ENCODE measurements around the gene SLC6A9. TPM values are rescaled to one million over a fixed set of nuclear protein-coding genes. Genes with fewer than 3 reads are reported as not detected.

SLC6A9 gene
- total RNA-seq, 1 experiment from 2014 or later = 30.1 TPM

GRCh38 chr1:43951021-43951985 lies 80.0 kb downstream of the SLC6A9 start:
- no peak overlapping the region for H2BK5ac ChIP-seq (ENCODE audit: insufficient read length, low read length)
- Mint-ChIP-seq H3K4me1 (peaks cover 16 to 18% of the 10 kb centered on the region in 2 experiments), H3K27me3 (ENCODE audit: low read depth) (no peaks in the 10 kb centered on the region), H3K36me3 (ENCODE audit: insufficient read depth in 1 of 3, low read depth in 3 of 3) (peaks cover 0 to 9% (median 7%) of the 10 kb centered on the region in 3 experiments; a peak in 5 of 7 replicates), H3K4me3 (no peak overlapping the region), H3K9me3 (no peaks in the 10 kb centered on the region), H3K27ac (no peak overlapping the region; a peak in 1 of 7 replicates)
- no peak overlapping the region for H2AK5ac ChIP-seq (ENCODE audit: insufficient read length, low read length)
- no peaks in the 10 kb centered on the region for H3K27me3 ChIP-seq (ENCODE audit: insufficient read depth, low read length)
- no peak overlapping the region for H3K9ac ChIP-seq (ENCODE audit: extremely low read depth, insufficient read length, low read length)
- no peaks in the 10 kb centered on the region for H3K4me1 ChIP-seq (ENCODE audit: insufficient read depth, low read length)
- H4K5ac ChIP-seq (ENCODE audit: insufficient read length, low read depth, low read length) = no peak overlapping the region
- H3K56ac ChIP-seq (ENCODE audit: insufficient read length, low read depth, low read length) = no peak overlapping the region
- no peaks in the 10 kb centered on the region for H3K79me2 ChIP-seq (ENCODE audit: insufficient read depth, low read length)
- no peak overlapping the region for H3K4me2 ChIP-seq (ENCODE audit: insufficient read depth, insufficient read length, low read length)
- H4K8ac ChIP-seq (replicated peaks; ENCODE audit: insufficient read length, low read depth, low read length) = no peak overlapping the region
- DNase-seq = no peak
- H4K91ac ChIP-seq (ENCODE audit: insufficient read length, low read depth, low read length) = no peak overlapping the region
- TF ChIP-seq, protein P1, sequence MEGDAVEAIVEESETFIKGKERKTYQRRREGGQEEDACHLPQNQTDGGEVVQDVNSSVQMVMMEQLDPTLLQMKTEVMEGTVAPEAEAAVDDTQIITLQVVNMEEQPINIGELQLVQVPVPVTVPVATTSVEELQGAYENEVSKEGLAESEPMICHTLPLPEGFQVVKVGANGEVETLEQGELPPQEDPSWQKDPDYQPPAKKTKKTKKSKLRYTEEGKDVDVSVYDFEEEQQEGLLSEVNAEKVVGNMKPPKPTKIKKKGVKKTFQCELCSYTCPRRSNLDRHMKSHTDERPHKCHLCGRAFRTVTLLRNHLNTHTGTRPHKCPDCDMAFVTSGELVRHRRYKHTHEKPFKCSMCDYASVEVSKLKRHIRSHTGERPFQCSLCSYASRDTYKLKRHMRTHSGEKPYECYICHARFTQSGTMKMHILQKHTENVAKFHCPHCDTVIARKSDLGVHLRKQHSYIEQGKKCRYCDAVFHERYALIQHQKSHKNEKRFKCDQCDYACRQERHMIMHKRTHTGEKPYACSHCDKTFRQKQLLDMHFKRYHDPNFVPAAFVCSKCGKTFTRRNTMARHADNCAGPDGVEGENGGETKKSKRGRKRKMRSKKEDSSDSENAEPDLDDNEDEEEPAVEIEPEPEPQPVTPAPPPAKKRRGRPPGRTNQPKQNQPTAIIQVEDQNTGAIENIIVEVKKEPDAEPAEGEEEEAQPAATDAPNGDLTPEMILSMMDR (conservative IDR thresholded peaks at IDR 0.05) = no peak
- H3K18ac ChIP-seq (ENCODE audit: insufficient read length, low read depth, low read length) = no peak overlapping the region
- no peak overlapping the region for H3K14ac ChIP-seq (ENCODE audit: insufficient read depth, low read length)
- no peak overlapping the region for H2BK15ac ChIP-seq (ENCODE audit: low read depth, low read length)
- WGBS (ENCODE audit: extremely low coverage, insufficient read length, low lambda C conversion rate) = no CpG with 5 or more reads among the region's 4 CpGs
- H2BK20ac ChIP-seq (ENCODE audit: low read depth, low read length, poor library complexity, severe bottlenecking) = no peak overlapping the region
- H3K79me1 ChIP-seq (ENCODE audit: insufficient read depth, low read depth, low read length, poor library complexity, severe bottlenecking) = no peaks in the 10 kb centered on the region
- no peak overlapping the region for H2BK12ac ChIP-seq (ENCODE audit: insufficient read length, low read depth, low read length)
- H3K27ac ChIP-seq (ENCODE audit: insufficient read length, low read depth, low read length) = no peak overlapping the region
- no peak overlapping the region for H3T11ph ChIP-seq (ENCODE audit: low read length)
- no peaks in the 10 kb centered on the region for H4K20me1 ChIP-seq (ENCODE audit: control insufficient read depth, insufficient read depth, insufficient read length)
- H3K4ac ChIP-seq (ENCODE audit: low read depth, low read length) = no peak overlapping the region
- H3K23ac ChIP-seq (ENCODE audit: insufficient read length, low read depth, low read length) = no peak overlapping the region
- H3K23me2 ChIP-seq (ENCODE audit: insufficient read length, low read depth, low read length, poor library complexity, severe bottlenecking) = peaks cover 10% of the 10 kb centered on the region
- H3K9me3 ChIP-seq (ENCODE audit: control insufficient read depth, low read depth, low read length) = no peaks in the 10 kb centered on the region
- H2AFZ ChIP-seq (ENCODE audit: low read length) = no peak overlapping the region
- no peak overlapping the region for H2BK120ac ChIP-seq (ENCODE audit: low read depth, low read length, poor library complexity, severe bottlenecking)

Data from H9 (cell line).